Renal cortical epithelial cell (primary cell): Measurements from ENCODE around the gene SOCS2. TPM values are rescaled to one million over a fixed set of nuclear protein-coding genes. Genes with fewer than 3 reads are reported as not detected.
"Not testable (repeated sequence)": the region's sequence is repeated elsewhere in the genome, so short reads cannot be mapped to it uniquely, and the experiment has no call there.

Experiments used
- DNase-seq: peaks from one replicate; pipeline ENCODE4 v3.0.0-alpha.2; 2011; ENCODE audit warnings: low read depth
- total RNA-seq: library from RNA; depleted of rRNA; stranded (reverse); fragments of >200 nt; gene quantifications from 2 replicates; pipeline ENCODE4 v1.2.3, GENCODE V29; 2014

Gene SOCS2, protein sequence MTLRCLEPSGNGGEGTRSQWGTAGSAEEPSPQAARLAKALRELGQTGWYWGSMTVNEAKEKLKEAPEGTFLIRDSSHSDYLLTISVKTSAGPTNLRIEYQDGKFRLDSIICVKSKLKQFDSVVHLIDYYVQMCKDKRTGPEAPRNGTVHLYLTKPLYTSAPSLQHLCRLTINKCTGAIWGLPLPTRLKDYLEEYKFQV
- 6.5 and 36.1 TPM in 2 replicates for total RNA-seq

DNA sequence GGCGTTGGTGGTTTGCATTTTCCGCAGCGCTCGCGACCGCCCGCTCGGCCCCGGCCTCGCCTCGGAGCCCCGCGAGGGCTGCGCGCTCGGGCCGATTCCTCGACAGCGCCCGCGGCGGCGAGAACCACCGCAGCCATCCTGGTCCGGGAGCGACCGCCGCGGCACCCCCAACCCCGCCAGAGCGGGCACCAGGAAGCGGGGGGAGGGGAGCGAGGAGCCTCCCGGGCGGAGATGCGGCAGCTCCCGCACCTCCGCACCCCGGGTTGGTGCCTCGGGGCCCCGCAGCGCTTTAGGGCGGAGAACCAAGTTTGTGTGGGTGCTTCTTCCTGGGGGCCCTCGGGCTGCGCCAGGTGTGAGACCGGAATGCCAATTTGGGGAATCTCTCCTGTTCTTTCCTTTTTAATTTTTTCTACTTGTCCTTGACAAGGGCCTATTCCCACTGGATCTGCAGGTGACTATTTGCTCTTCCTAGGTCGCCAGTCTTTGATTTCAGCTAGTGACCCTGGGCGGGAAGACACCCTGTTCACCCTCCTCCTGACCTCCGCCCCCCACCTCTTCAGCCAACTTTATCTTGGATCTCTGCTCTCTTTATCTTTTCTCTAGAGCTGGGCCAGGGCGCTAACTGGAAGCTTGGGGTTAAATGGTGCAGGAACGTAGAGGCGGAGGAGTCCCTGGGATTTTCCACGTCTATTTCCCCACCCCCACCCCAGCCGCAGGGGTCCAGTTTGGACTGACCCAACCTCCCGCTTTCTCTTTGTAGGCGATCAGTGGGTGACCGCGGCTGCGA lies at the start of gene SOCS2:
Gene SOCS2 (plus strand): TSS at position 751 of the 787 bp plus-strand sequence. CDS start 223 bp downstream, outside the sequence.
- DNase-seq = no peak

DNA sequence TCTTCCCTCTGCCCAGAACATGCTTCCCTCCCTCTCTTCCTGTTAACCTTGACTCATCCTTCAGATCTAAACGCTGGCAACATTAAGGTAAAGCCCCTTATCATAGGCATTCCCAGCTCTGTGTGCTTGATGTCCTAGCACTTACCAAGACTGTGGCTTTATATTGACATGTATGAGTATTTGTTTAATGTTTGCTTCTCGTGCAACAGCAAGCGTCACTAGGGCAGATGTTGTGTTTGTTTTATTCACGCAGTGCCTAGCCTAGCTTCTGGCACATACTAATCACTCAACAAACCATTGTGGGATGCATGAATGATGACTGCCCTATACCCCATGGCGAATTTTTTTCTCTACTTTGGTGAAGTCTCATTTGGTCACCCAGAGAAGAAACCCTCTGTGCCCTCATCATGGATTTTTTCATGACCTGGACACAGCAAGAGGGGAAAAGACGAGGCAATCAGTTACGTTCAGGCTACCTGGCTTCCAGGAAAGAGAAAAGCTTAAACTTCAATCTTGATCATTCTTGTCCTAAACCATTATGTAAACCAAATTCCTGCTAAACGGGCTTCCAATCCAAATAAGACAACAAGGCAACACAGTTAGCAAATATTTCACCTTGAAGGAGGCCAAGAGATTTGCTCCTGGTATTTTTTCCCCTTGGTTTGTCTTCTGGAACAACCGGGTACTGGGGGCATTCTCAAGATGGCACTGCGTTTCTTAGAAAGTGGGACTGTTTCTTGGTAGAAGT lies 47.9 kb upstream of the SOCS2 start:
- no peak for DNase-seq

DNA sequence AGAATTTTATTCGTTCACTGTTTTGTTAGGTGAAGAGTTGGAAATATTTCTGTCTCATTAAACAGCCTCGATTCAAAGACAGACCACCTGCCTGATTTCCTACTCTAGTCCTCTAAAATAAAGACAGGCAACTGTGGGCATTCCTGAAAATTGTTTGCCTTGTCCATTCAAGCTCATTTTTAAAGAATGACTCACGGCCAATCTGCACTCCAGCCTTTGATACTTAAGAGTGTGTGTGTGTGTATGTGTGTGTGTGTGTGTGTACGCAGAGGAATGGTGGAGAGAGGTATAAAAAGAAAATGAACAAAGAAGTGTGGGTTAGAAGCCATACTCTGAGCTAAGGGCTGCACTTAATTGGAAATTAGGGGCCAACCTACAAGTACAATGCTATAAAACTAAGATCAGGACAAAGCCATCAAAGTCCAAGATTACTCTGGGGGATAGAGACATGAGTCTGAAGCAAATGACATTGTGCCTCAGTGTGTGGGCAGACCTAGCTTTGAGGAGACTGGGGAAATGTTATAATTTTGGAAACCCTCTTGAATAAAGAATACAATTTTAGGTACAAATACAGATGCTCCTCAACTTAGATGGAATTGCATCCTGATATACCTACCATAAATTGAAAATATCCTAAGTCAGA lies 45.6 kb upstream of the SOCS2 start:
- peak; percentile 96 for DNase-seq

DNA sequence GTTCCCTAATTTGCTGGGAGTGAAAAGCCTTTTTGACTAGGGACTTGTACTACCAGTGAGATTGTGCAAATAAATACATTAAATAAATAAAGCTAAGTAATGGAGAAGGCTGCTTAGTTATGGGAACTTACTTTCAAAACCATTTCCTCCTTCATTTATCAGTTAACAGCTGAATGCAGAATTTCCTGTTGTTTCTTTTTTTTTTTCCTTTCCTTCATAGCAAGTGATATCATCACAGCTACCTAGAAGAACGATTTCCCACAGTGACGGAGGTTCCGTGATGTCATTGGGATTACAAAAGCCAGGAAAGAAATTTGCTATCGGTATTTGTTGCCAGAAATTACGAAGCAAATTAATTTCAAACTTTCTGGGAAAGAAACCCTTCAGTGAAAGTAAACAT lies 42.1 kb upstream of the SOCS2 start:
- DNase-seq = no peak

DNA sequence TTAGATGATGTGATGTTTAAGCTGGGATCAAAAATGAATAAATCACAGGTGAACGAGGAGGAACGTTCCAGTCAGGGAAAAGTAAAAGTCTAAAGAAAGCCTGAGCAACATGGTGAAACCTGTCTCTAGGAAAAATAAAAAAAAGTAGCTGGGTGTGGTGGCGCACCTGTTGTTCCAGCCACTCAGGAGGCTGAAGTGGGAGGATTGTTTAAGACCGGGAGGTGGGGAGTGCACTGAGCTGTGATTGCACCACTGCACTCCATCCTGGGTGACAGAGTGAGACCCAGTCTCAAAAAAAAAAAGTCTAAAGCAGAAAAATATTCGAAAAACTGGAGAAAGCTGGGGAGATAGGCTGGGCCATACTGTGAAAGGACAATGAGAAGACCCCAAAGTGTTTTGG lies 39.2 kb upstream of the SOCS2 start:
- no peak for DNase-seq

DNA sequence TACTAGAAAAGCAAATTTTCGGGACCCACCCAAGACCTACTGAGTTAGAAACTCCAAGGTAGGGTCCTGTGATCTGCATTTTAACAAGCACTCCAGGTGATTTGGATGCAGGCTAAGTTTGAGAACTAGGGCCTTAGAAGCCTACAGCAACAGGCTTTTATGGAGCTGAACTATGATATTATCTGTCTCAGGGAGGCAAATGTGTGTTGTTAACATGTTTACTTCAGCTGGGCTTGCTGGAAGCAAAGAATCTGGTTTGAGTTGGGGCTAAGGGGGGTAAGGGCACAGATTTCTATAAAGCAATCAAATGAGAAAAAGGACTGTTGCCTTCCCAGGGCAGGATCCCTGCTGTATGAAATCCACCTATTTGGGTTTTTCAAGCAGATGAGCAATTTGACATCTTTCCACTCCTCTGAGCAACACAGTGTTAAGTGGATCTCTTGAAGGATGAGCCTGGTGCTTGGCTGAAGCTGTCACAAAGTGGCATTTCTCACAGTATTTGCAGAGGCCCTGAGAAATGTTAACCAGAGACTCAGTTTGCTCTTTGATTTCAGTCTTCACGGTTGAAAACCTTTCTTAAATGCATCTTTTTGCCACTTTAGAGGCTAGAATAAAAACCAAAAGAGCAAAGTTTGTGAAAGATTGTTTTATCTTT lies 36.2 kb upstream of the SOCS2 start:
- DNase-seq = no peak

DNA sequence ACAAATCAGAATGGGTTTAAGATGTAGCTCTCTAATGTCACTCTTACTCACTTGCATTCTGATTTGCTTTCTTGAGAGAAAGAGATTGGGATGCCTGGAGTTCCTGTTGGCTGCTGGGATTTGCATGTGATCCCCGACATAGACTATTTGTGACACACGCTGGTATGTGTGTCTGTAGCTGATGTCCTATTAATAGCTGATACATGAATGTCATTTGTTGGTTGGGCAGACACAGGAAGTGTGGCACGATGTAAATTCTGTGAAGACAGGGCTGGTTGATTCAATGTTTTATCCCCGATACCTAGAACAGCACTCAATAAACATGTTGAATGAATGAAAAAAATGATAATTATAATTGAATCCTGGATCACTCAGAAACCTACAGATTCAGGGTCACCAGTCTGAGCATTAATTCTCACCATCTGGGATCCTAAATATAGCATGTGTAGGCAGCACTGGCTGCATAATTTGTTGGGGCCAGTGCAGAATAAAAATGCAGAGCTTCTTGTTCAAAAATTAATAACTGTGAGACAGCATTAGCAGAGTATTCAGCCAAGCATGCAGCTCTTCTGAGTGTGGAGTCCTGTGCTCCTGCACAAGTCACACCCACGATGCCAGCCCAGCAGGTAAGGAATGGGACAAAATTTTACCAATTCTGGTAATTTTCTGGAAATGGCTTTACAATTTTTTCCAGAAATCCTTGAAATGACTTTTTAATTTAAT lies 35.5 kb upstream of the SOCS2 start:
- DNase-seq = peak; percentile 11

DNA sequence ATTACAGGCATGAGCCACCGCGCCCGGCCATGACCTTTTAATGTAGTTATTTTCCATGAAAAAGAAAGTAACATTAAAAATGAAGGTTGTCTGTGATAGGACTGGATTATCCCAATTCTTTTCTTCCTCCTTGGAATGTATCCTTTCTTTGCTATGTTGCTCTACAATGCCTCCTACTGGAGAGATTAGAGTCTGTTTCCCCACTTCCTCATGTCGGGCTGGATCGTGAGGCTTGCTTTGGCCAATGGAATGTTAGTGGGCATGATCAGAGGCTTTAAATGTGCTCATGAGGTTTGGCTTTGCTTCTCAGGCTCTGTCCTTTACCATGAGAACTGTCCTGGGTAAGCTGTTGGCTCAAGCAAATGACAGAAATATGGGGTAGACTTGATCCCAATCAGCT lies 34.7 kb upstream of the SOCS2 start:
- no peak for DNase-seq

DNA sequence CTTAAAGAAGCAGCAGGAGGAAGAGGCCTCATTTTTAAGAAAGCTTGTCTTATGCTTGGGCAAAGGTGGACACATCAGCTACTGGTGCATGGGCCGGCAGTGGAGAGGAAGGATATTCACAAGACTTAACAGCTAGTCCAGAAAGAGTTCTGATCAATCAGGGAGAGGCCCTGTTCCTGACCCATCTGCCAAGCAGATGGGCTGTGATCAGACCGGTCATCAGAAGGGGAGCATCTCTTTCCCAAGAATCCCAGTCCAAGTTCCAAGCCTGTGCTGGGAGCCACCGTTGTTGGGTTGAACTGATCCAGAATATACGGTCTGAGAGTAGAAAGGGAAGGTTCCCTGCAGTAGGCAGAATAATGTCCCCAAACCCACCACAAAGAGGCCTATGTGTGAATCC lies 32.7 kb upstream of the SOCS2 start:
- no peak for DNase-seq

DNA sequence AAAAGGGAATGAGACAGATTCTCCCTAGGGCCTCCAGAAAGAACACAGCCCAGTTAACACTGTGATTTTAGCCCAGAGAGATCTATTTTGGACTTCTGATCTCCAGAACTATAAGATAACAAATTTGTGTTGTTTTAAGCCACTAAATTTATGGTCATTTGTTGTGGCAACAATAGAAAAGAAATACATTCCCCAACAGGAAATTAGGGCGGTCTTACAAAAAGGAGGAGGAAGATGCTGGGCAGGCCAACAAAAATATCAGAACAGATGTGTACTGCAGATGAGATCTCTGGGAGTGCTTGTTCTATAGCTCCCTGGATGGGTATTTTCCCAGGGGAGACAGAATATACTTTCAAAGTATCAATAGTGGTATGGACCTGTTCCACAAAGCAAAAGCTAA lies 32.0 kb upstream of the SOCS2 start:
- DNase-seq = no peak

DNA sequence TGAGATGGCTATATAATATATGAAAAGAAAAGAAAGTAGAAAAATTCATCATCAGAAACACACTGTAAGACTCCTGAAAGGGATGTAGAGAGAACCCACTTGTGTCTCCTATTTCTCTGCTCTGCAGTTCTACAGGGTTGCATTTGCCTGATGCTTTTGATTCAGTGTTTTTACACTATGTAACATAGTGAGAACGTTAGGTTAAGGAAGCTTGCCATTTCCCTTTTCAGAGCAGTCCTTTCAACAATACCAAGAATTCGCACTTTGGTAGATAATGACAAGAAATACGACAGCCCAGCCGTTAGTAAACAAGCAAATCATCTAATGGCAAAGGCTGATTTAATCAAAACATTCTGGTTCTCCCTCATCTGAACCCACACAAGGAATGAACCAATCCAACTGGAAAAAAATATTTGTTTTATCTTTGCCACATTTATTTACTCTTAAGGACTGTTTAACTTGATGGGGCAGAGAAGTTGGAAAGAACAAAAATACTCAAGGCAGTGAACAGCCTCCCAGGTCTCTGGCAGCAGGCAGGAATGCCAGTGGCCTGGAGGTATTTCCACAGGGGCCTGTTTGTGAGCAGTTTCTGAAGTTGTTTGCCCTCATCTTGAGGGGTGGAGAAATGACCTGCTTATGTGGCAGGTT lies 30.8 kb upstream of the SOCS2 start:
- peak; percentile 70 for DNase-seq

DNA sequence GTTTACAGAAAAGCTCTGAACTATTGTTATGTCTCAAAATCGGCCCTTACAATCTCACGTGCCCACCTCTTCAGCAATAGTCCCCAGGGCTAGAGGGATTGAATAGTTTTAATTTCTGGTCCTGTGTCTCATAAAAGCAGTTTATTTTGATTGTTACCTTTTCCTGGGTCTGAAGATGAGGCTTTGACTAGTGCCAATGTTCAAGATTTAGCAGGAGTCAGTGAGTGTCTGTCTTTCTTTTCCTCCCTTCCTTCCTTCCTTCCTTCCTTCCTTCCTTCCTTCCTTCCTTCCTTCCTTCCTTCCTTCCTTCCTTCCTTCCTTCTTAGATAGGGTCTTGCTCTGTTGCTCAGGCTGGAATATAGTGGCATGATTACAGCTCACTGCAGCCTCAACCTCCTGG lies 24.7 kb upstream of the SOCS2 start:
- no peak for DNase-seq

DNA sequence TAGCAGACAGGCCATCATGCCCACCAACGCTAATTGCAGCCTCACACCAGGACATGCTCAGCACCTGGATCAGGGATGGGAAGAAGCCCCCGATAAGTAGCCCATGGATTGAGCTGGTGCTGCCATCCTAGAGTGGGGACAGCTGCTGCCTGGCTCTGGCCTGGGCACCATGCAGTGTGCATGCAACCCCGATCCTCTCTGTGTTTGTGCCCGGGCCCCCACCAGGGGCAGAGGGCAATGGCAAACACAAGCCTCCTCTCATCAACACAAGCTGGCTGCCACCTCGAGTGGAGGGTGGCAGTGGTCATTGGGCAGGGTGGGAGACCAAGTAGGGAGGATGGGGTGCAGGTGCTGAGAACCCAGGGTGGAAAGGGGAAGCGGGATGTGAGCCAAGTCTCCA lies 23.3 kb upstream of the SOCS2 start:
- DNase-seq = no peak

DNA sequence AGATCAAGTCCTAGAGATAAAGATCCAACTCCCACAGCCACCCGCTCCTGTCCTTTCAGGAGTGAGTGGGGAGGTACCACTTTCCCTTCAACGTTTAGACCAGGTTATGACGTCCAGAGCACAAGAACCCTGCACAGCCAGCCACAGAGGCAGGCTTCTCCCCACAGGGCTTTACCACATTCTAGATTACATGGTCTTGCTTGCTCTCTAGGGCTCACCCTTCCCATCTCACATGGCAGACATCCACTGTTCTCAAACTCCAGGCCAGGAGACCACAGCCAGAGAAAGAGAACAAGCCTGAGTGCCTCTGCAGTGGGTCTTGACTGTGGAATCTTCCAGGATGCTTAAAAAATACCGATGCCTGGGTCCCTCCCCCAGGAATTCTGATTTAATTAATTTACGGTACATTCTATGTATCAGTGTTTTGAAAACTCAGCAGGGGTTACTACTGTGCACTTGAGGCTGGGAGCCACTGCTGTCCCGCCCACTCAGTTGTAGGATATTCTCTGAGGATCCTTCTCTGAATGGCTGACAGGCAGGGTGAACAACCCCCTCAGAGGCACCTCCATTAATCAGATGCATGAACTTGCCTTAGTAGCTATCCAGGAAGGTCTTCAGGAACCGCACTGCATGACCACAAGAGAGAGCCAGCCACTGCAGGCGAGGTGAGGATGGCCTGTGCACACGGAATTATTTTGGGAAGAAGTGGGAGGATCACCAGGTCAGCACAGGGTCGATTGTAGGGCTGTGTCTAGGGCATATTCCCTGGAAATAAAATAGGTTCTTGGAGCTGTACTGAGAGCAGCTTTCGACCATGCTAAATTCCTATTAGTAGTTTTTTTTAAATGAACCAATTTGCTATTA lies 21.5 kb upstream of the SOCS2 start:
- DNase-seq = no peak

DNA sequence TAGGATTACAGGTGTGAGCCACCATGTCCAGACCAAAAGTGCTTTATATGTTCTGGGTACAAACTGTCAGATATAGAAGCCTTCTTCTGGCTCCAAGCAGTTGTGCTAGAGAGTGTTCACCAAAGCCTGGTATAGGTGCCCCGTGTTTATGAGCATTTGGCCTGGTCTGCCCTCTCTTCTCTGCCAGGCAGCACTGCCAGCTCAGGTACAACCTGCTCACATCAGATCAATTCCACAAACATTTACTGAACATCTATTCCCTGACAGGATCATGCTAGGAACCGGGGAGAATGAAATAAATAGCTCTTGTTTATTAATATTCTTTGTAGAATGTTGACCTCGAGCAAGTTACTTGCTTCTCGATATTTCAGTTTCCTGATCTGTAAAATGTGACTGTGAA lies 20.0 kb upstream of the SOCS2 start:
- DNase-seq = no peak

DNA sequence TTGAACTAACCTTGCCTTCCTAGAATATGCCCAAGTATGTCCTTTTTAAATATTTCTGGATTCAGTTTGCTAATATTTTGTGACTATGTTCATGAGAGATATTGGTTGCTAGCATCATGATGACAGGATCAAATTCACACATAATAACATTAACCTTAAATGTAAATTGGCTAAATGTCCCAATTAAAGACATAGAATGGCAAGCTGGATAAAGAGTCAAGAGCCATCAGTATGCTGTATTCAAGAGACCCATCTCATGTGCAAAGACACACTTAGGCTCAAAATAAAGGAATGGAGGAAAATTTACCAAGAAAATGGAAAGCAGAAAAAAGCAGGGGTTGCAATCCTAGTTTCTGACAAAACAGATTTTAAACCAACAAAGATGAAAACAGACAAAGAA lies 14.6 kb upstream of the SOCS2 start:
- DNase-seq = not testable (repeated sequence)

DNA sequence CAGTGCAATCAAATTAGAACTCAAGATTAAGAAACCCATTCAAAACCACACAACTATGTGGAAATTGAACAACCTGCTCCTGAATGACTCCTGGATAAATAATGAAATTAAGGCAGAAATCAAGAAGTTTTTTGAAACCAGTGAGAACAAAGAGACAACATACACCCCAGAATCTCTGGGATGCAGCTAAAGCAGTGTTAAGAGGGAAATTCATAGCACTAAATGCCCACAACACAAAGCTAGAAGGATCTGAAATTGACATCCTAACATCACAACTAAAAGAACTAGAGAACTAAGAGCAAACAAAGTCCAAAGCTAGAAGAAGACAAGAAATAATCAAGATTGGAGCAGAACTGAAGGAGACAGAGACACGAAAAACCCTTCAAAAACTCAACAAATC lies 13.8 kb upstream of the SOCS2 start:
- not testable (repeated sequence) for DNase-seq

DNA sequence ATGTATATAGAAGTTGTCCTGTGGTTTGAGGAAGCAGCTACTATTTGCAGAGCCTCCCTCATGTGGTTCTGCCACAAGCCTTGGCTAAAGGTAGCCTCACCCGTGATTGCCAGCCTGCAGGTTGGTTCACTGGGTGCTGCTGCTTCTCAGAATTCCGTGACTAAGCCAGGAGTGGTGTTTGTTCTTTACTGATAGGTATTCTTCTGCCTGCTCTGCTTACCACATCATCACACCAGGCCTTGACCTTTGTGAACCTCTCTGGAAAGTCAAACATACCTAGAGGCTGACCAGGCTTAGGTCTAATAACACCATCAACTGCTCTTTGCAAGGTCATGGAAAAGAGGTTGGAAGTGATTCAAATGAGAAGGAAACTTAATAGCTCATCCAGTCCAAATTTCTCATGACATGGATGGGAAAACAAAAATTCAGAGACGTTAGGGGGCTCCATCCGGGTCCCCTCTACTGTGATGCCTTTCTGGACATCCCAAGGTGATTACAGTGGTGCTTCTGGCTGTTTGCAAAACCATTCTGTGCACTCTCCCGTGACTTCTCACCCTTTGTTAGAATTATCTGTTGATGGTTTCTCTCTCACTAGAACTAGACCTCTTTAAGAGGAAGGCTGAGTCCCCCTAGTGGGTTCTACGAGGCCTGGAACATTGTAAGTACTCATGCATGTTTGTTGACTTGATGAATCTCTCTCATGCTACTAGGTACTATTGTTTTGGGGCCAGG lies 8.5 kb upstream of the SOCS2 start:
- DNase-seq = peak; percentile 89

DNA sequence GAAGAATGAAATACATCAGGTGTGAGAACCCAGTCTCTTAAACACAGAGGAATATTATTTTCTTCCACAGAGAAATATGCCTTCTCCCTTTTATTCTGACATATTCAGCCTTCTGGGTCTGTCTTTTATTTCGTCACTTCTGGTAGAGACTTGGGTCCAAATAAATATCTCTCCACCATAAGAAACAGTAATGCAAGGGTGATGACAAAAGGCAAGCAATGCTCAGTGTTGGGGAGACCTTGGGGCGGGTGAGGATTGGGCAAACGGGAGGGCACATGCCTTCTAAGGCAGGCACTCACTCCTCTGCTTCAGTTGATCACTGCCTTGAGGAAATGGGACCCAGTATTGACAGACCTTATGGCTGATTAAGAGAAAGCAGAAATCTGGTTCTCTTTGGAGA lies 6.7 kb upstream of the SOCS2 start:
- DNase-seq = no peak
